Hippocampal formation (tissue), 2 donors: ENCODE data around the gene ENPP7.

Experiments
- DNase-seq, 2 donors: peaks; one replicate each; lab custom pipeline; 2025; lab: John Stamatoyannopoulos, UW

The ENPP7 gene

GRCh38 chr17:79704691-79705090 lies 26.1 kb upstream of the ENPP7 start:
- no peak for DNase-seq

GRCh38 chr17:79705674-79706073 lies 25.1 kb upstream of the ENPP7 start:
- no peak for DNase-seq

- no peak for DNase-seq
Observed at GRCh38 chr17:79706931-79707850, 23.6 kb upstream of the ENPP7 start.

GRCh38 chr17:79707931-79708891 lies 22.5 kb upstream of the ENPP7 start:
- peak in 1 of 2 donors; percentile 28 for DNase-seq

GRCh38 chr17:79711715-79712305 lies 18.9 kb upstream of the ENPP7 start:
- no peak for DNase-seq

- DNase-seq = no peak
Observed at GRCh38 chr17:79713391-79713790, 17.4 kb upstream of the ENPP7 start.

GRCh38 chr17:79714176-79715097 lies 16.3 kb upstream of the ENPP7 start:
- DNase-seq = no peak

- no peak for DNase-seq
Observed at GRCh38 chr17:79715098-79715942, 15.4 kb upstream of the ENPP7 start.

GRCh38 chr17:79715943-79716797 lies 14.6 kb upstream of the ENPP7 start:
- no peak for DNase-seq

GRCh38 chr17:79720705-79721292 lies 9.9 kb upstream of the ENPP7 start:
- no peak for DNase-seq

GRCh38 chr17:79721993-79722671 lies 8.6 kb upstream of the ENPP7 start:
- no peak for DNase-seq

- no peak for DNase-seq
Observed at GRCh38 chr17:79722787-79723186, 8.0 kb upstream of the ENPP7 start.

- peak; percentile 88 to 89 for DNase-seq
Observed at GRCh38 chr17:79728169-79728907, 2.4 kb upstream of the ENPP7 start.

GRCh38 chr17:79728908-79729471 lies 1.8 kb upstream of the ENPP7 start:
- no peak for DNase-seq

GRCh38 chr17:79729761-79730160 lies 982 bp upstream of the ENPP7 start:
- DNase-seq = no peak

- no peak for DNase-seq
Observed at GRCh38 chr17:79730437-79730768, 340 bp upstream of the ENPP7 start.

- no peak for DNase-seq
Observed at GRCh38 chr17:79732254-79732653, 1.5 kb downstream of the ENPP7 start.
